Panc1 (cell line): Measurements from ENCODE around the gene DLGAP1.

Experiments
- CTCF ChIP-seq: fragments of 450-650 bp; IDR thresholded peaks from 2 replicates; pipeline ENCODE4 v1.5.1; 2017; ENCODE audit warnings: mild to moderate bottlenecking
- POLR2AphosphoS5 ChIP-seq: IDR thresholded peaks from 2 replicates; pipeline ENCODE4 v1.6.1; 2012; ENCODE audit warnings: mild to moderate bottlenecking, low read depth, low read length, moderate library complexity
- REST ChIP-seq, 2 experiments: IDR thresholded peaks; 2 replicates each; pipeline ENCODE4 v1.6.1; 2011 to 2012; ENCODE audit warnings: low read depth in 2 of 2, control low read depth in 1 of 2, low read length in 1 of 2, mild to moderate bottlenecking in 1 of 2, moderate library complexity in 1 of 2; ENCODE audit not compliant: insufficient read depth in 1 of 2
- SIN3A ChIP-seq: IDR thresholded peaks from 2 replicates; pipeline ENCODE4 v1.6.1; 2012; ENCODE audit warnings: low read depth, mild to moderate bottlenecking, low read length, moderate library complexity, borderline replicate concordance; ENCODE audit not compliant: insufficient read depth
- TCF7L2 ChIP-seq: IDR thresholded peaks from 2 replicates; pipeline ENCODE4 v1.6.1; 2011; ENCODE audit warnings: mild to moderate bottlenecking, low read depth, low read length, inconsistent platforms

- TF ChIP-seq CTCF (no peak), POLR2AphosphoS5 (no peak), REST (IDR thresholded peaks at IDR 0.05; ENCODE audit: insufficient read depth in 1 of 2, low read depth in 2 of 2, low read length in 1 of 2) (no peak), TCF7L2 (no peak), SIN3A (no peak)
These were observed 311.5 kb downstream of the DLGAP1 start for GRCh38 chr18:4143585-4143984.
